Measurements from ENCODE around the gene C1GALT1C1. TPM values are rescaled to one million over a fixed set of nuclear protein-coding genes. Genes with fewer than 3 reads are reported as not detected.
"Not testable (repeated sequence)": the region's sequence is repeated elsewhere in the genome, so short reads cannot be mapped to it uniquely, and the experiment has no call there.

The C1GALT1C1 gene
- total RNA-seq, 1 experiment from 2014 or later = 25.8 TPM

DNA sequence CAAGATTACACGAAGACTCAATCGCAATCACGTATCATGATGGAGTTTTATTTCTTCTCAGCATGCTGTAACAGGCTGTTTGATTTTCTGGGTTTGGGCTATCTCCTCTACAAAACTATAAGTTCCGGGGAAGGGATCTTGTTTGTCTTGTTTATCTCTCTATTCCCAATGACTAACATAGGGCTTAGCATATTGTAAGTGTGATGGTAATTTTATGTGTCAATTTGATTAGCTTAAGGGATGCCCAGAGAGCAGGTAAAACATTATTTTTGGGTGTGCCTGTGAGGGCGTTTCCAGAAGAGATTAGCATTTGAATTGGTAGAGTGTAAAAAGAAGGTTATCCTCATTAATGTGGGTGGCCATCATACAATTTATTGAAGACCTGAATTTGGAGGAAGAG is 32.8 kb upstream of the C1GALT1C1 start:
- no peaks in the 10 kb centered on the region for H3K4me1 ChIP-seq (ENCODE audit: low read length)
- DNase-seq = no peak
- H3K4me2 ChIP-seq (ENCODE audit: low read depth, low read length, poor library complexity, severe bottlenecking) = no peak overlapping the region
- no peaks in the 10 kb centered on the region for H3K79me2 ChIP-seq (ENCODE audit: low read length)
- H3K4me3 ChIP-seq (ENCODE audit: low read length) = no peak overlapping the region
- H3K27ac ChIP-seq (ENCODE audit: low read length) = no peak overlapping the region
- H3K9me3 ChIP-seq (ENCODE audit: low read length) = no peaks in the 10 kb centered on the region
- no peak overlapping the region for H2AFZ ChIP-seq (ENCODE audit: low read length)
- H3K27me3 ChIP-seq (ENCODE audit: low read length) = no peaks in the 10 kb centered on the region
- H3K9me2 ChIP-seq (replicated peaks; ENCODE audit: insufficient read depth, low read length) = no peaks in the 10 kb centered on the region
- no peak overlapping the region for H3K9ac ChIP-seq (ENCODE audit: low read length)
- H3K36me3 ChIP-seq (ENCODE audit: insufficient read depth, low read length) = no peaks in the 10 kb centered on the region
- no peaks in the 10 kb centered on the region for H4K20me1 ChIP-seq (ENCODE audit: insufficient read depth, low read depth, low read length)

- H4K20me1 ChIP-seq (ENCODE audit: insufficient read depth, low read depth, low read length) = no peaks in the 10 kb centered on the region
- H3K4me2 ChIP-seq (ENCODE audit: low read depth, low read length, poor library complexity, severe bottlenecking) = no peak overlapping the region
- H3K79me2 ChIP-seq (ENCODE audit: low read length) = no peaks in the 10 kb centered on the region
- no peaks in the 10 kb centered on the region for H3K9me3 ChIP-seq (ENCODE audit: low read length)
- H3K36me3 ChIP-seq (ENCODE audit: insufficient read depth, low read length) = no peaks in the 10 kb centered on the region
- H3K9ac ChIP-seq (ENCODE audit: low read length) = no peak overlapping the region
- H3K4me3 ChIP-seq (ENCODE audit: low read length) = no peak overlapping the region
- no peak overlapping the region for H2AFZ ChIP-seq (ENCODE audit: low read length)
- no peaks in the 10 kb centered on the region for H3K27me3 ChIP-seq (ENCODE audit: low read length)
- DNase-seq = no peak
- H3K27ac ChIP-seq (ENCODE audit: low read length) = no peak overlapping the region
- no peaks in the 10 kb centered on the region for H3K9me2 ChIP-seq (replicated peaks; ENCODE audit: insufficient read depth, low read length)
- H3K4me1 ChIP-seq (ENCODE audit: low read length) = no peaks in the 10 kb centered on the region
Measured at GRCh38 chrX:120660637-120661036, 30.8 kb upstream of the C1GALT1C1 start.

DNA sequence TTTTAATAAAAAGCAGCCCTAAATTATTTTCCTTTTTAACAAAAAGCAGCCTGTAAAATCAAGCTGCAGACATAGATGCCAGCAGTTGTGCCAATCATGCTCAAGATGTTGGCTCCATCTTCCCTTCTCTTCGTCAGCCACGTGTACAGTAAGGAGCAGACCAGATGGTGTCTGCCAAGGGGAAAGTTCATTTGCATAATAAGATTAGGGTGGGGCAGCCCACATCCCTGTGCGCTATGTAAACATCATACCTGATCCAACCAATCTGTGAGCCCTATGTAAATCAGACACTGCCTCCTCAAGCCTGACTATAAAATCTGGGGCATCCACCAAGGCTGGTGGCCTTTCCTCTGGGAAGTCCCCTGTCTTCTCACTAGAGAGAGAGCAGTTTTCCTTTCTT is 23.1 kb upstream of the C1GALT1C1 start:
- Histone ChIP-seq H3K27me3 (ENCODE audit: low read length) (no peaks in the 10 kb centered on the region), H3K4me2 (ENCODE audit: low read depth, low read length, poor library complexity, severe bottlenecking) (no peak overlapping the region), H3K9me2 (replicated peaks; ENCODE audit: insufficient read depth, low read length) (no peaks in the 10 kb centered on the region), H3K9ac (ENCODE audit: low read length) (no peak overlapping the region), H3K4me3 (ENCODE audit: low read length) (no peak overlapping the region), H3K79me2 (ENCODE audit: low read length) (no peaks in the 10 kb centered on the region), H3K36me3 (ENCODE audit: insufficient read depth, low read length) (no peaks in the 10 kb centered on the region), H3K9me3 (ENCODE audit: low read length) (no peaks in the 10 kb centered on the region), H3K27ac (ENCODE audit: low read length) (no peak overlapping the region), H4K20me1 (ENCODE audit: insufficient read depth, low read depth, low read length) (no peaks in the 10 kb centered on the region), H3K4me1 (ENCODE audit: low read length) (no peaks in the 10 kb centered on the region), H2AFZ (ENCODE audit: low read length) (no peak overlapping the region)
- no peak for DNase-seq

DNA sequence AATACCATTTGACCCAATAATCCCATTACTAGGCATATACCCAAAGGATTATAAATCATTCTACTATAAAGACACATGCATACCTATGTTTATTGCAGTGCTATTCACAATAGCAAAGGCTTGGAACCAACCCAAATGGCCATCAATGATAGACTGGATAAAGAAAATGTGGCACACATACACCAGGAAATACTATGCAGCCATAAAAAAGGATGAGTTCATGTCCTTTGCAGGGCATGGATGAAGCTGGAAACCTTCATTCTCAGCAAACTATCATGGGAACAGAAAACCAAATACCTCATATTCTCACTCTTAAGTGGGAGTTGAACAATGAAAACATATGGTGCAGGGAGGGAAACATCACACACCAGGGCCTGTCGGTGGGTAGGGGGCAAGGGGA is 22.4 kb upstream of the C1GALT1C1 start:
- not testable (repeated sequence) for H4K20me1 ChIP-seq (ENCODE audit: insufficient read depth, low read depth, low read length); H3K27me3 ChIP-seq (ENCODE audit: low read length); H3K36me3 ChIP-seq (ENCODE audit: insufficient read depth, low read length); H2AFZ ChIP-seq (ENCODE audit: low read length); H3K4me3 ChIP-seq (ENCODE audit: low read length); H3K9me3 ChIP-seq (ENCODE audit: low read length); H3K9me2 ChIP-seq (replicated peaks; ENCODE audit: insufficient read depth, low read length); H3K27ac ChIP-seq (ENCODE audit: low read length); H3K4me1 ChIP-seq (ENCODE audit: low read length); H3K79me2 ChIP-seq (ENCODE audit: low read length); DNase-seq; H3K4me2 ChIP-seq (ENCODE audit: low read depth, low read length, poor library complexity, severe bottlenecking); H3K9ac ChIP-seq (ENCODE audit: low read length)

DNA sequence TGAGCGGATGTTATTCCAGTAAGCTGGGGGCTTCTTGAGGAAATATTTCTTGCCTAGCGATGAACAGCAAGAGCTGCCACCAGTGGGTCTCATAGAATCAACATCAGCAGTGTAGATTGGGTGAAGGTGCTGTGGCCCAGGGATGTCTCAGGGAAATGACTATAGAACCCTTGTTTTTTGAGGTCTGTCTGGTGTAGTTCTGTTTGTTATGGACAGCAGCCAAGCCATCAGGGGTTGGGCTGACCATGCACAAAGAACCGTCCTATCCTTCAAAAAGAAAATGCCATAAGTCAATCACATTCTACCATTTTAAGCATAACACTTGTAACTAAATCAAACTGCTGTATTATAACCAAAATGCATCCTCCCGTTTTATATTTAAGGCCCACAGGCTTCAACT is 17.3 kb upstream of the C1GALT1C1 start:
- Histone ChIP-seq H3K9me3 (ENCODE audit: low read length) (no peaks in the 10 kb centered on the region), H3K27me3 (ENCODE audit: low read length) (no peaks in the 10 kb centered on the region), H3K79me2 (ENCODE audit: low read length) (no peaks in the 10 kb centered on the region), H3K4me1 (ENCODE audit: low read length) (no peaks in the 10 kb centered on the region), H4K20me1 (ENCODE audit: insufficient read depth, low read depth, low read length) (no peaks in the 10 kb centered on the region), H3K36me3 (ENCODE audit: insufficient read depth, low read length) (no peaks in the 10 kb centered on the region), H2AFZ (ENCODE audit: low read length) (no peak overlapping the region), H3K9me2 (replicated peaks; ENCODE audit: insufficient read depth, low read length) (no peaks in the 10 kb centered on the region), H3K9ac (ENCODE audit: low read length) (no peak overlapping the region), H3K4me3 (ENCODE audit: low read length) (no peak overlapping the region), H3K27ac (ENCODE audit: low read length) (no peak overlapping the region), H3K4me2 (ENCODE audit: low read depth, low read length, poor library complexity, severe bottlenecking) (no peak overlapping the region)
- DNase-seq = no peak

- Histone ChIP-seq H3K9me3 (ENCODE audit: low read length) (no peaks in the 10 kb centered on the region), H3K4me3 (ENCODE audit: low read length) (no peak overlapping the region), H3K9me2 (replicated peaks; ENCODE audit: insufficient read depth, low read length) (no peaks in the 10 kb centered on the region), H4K20me1 (ENCODE audit: insufficient read depth, low read depth, low read length) (no peaks in the 10 kb centered on the region), H3K79me2 (ENCODE audit: low read length) (no peaks in the 10 kb centered on the region), H3K4me2 (ENCODE audit: low read depth, low read length, poor library complexity, severe bottlenecking) (no peak overlapping the region), H2AFZ (ENCODE audit: low read length) (no peak overlapping the region), H3K4me1 (ENCODE audit: low read length) (no peaks in the 10 kb centered on the region), H3K27ac (ENCODE audit: low read length) (no peak overlapping the region), H3K27me3 (ENCODE audit: low read length) (no peaks in the 10 kb centered on the region), H3K36me3 (ENCODE audit: insufficient read depth, low read length) (no peaks in the 10 kb centered on the region), H3K9ac (ENCODE audit: low read length) (no peak overlapping the region)
- DNase-seq = no peak
Measured at GRCh38 chrX:120642871-120643270, 13.0 kb upstream of the C1GALT1C1 start.

- H4K20me1 ChIP-seq (ENCODE audit: insufficient read depth, low read depth, low read length) = no peaks in the 10 kb centered on the region
- H3K79me2 ChIP-seq (ENCODE audit: low read length) = no peaks in the 10 kb centered on the region
- no peak overlapping the region for H2AFZ ChIP-seq (ENCODE audit: low read length)
- no peak for DNase-seq
- H3K27ac ChIP-seq (ENCODE audit: low read length) = no peak overlapping the region
- H3K4me2 ChIP-seq (ENCODE audit: low read depth, low read length, poor library complexity, severe bottlenecking) = no peak overlapping the region
- H3K27me3 ChIP-seq (ENCODE audit: low read length) = no peaks in the 10 kb centered on the region
- no peaks in the 10 kb centered on the region for H3K36me3 ChIP-seq (ENCODE audit: insufficient read depth, low read length)
- no peaks in the 10 kb centered on the region for H3K9me2 ChIP-seq (replicated peaks; ENCODE audit: insufficient read depth, low read length)
- H3K9me3 ChIP-seq (ENCODE audit: low read length) = no peaks in the 10 kb centered on the region
- H3K4me1 ChIP-seq (ENCODE audit: low read length) = no peaks in the 10 kb centered on the region
- H3K9ac ChIP-seq (ENCODE audit: low read length) = no peak overlapping the region
- no peak overlapping the region for H3K4me3 ChIP-seq (ENCODE audit: low read length)
Measured at GRCh38 chrX:120638619-120639018, 8.8 kb upstream of the C1GALT1C1 start.

DNA sequence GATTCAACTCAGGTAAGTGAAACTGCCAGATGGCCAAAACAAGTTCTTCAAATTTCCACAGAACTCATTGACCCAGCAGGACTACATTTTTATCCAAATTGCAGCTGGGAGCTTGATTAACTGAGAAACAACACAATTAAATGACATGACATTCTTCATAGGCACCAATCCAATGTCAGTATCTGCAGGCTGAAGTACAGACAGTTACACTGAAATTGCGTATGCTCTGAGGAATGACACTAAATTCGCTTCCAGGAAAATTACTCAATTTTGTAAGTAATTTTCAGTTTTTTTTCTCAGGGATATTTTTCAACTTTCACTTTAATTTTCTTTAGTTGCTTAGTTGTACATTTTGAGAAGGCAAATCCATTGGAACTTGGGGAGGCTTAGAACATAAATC is 4.5 kb downstream of the C1GALT1C1 start:
- H3K27ac ChIP-seq (ENCODE audit: low read length) = no peak overlapping the region
- H3K9me2 ChIP-seq (replicated peaks; ENCODE audit: insufficient read depth, low read length) = no peaks in the 10 kb centered on the region; the same call in 1 of the 2 replicates
- peaks cover 29% of the 10 kb centered on the region for H3K79me2 ChIP-seq (ENCODE audit: low read length)
- no peak overlapping the region for H3K9ac ChIP-seq (ENCODE audit: low read length)
- H3K36me3 ChIP-seq (ENCODE audit: insufficient read depth, low read length) = no peaks in the 10 kb centered on the region
- H3K4me3 ChIP-seq (ENCODE audit: low read length) = no peak overlapping the region
- no peaks in the 10 kb centered on the region for H3K27me3 ChIP-seq (ENCODE audit: low read length)
- no peaks in the 10 kb centered on the region for H4K20me1 ChIP-seq (ENCODE audit: insufficient read depth, low read depth, low read length)
- H3K9me3 ChIP-seq (ENCODE audit: low read length) = no peaks in the 10 kb centered on the region
- no peak for DNase-seq
- no peak overlapping the region for H2AFZ ChIP-seq (ENCODE audit: low read length)
- H3K4me2 ChIP-seq (ENCODE audit: low read depth, low read length, poor library complexity, severe bottlenecking) = no peak overlapping the region
- H3K4me1 ChIP-seq (ENCODE audit: low read length) = peaks cover 10% of the 10 kb centered on the region
